Activated CD4-positive, alpha-beta T cell treated with anti-CD3 and anti-CD28 coated beads, Interleukin-2, amount 50 U/mL, for 1 hour (primary cell): Measurements from ENCODE around the gene ERI3.
A peak's percentile ranks its signal among the peaks of the same experiment; 100 is the strongest.

Experiments
- DNase-seq: peaks from one replicate; pipeline ENCODE4 v3.0.0-alpha.2; 2020

Gene ERI3

GRCh38 chr1:44261171-44261817 is 93.8 kb downstream of the ERI3 start:
- no peak for DNase-seq

GRCh38 chr1:44260792-44261170 is 94.3 kb downstream of the ERI3 start:
- DNase-seq = no peak

- DNase-seq = no peak
Observed at GRCh38 chr1:44259090-44259489, 96.0 kb downstream of the ERI3 start.

- no peak for DNase-seq
Observed at GRCh38 chr1:44256762-44257554, 98.1 kb downstream of the ERI3 start.

- no peak for DNase-seq
Observed at GRCh38 chr1:44254392-44254910, 100.6 kb downstream of the ERI3 start.

GRCh38 chr1:44251989-44252671 is 102.9 kb downstream of the ERI3 start:
- DNase-seq = no peak

- no peak for DNase-seq
Observed at GRCh38 chr1:44251486-44251885, 103.6 kb downstream of the ERI3 start.

- no peak for DNase-seq
Observed at GRCh38 chr1:44250068-44250781, 104.8 kb downstream of the ERI3 start.

- no peak for DNase-seq
Observed at GRCh38 chr1:44249543-44249942, 105.5 kb downstream of the ERI3 start.

- DNase-seq = no peak
Observed at GRCh38 chr1:44246806-44247205, 108.3 kb downstream of the ERI3 start.

- no peak for DNase-seq
Observed at GRCh38 chr1:44244986-44245385, 110.1 kb downstream of the ERI3 start.

GRCh38 chr1:44243782-44244495 is 111.1 kb downstream of the ERI3 start:
- DNase-seq = no peak

GRCh38 chr1:44242746-44243145 is 112.3 kb downstream of the ERI3 start:
- DNase-seq = no peak

GRCh38 chr1:44240802-44241671 is 114.0 kb downstream of the ERI3 start:
- no peak for DNase-seq

- DNase-seq = no peak
Observed at GRCh38 chr1:44239961-44240371, 115.1 kb downstream of the ERI3 start.

- no peak for DNase-seq
Observed at GRCh38 chr1:44239331-44239960, 115.6 kb downstream of the ERI3 start.

- no peak for DNase-seq
Observed at GRCh38 chr1:44238660-44239059, 116.4 kb downstream of the ERI3 start.

- peak; percentile 21 for DNase-seq
Observed at GRCh38 chr1:44237721-44238457, 117.2 kb downstream of the ERI3 start.

GRCh38 chr1:44236490-44237272 is 118.4 kb downstream of the ERI3 start:
- no peak for DNase-seq
